Activated T-helper 1 cell treated with Interleukin-2 at 50 U/mL for 16 hours (primary cell): ENCODE measurements around the gene SCFD1.

ENCODE experiments used
- DNase-seq: peaks from one replicate; pipeline ENCODE4 v3.0.0-alpha.2; 2020; ENCODE audit warnings: low read depth

SCFD1 gene

GRCh38 chr14:30757082-30757481 lies 135.0 kb downstream of the SCFD1 start:
- DNase-seq: no peak

GRCh38 chr14:30759172-30760125 lies 137.3 kb downstream of the SCFD1 start:
- DNase-seq: no peak

- no peak for DNase-seq
Measured at GRCh38 chr14:30763891-30764290, 141.8 kb downstream of the SCFD1 start.

- no peak for DNase-seq
Measured at GRCh38 chr14:30767624-30768023, 145.5 kb downstream of the SCFD1 start.

GRCh38 chr14:30768791-30769190 lies 146.7 kb downstream of the SCFD1 start:
- DNase-seq: no peak

- DNase-seq: no peak
Measured at GRCh38 chr14:30770376-30770775, 148.3 kb downstream of the SCFD1 start.

GRCh38 chr14:30771595-30771994 lies 149.5 kb downstream of the SCFD1 start:
- DNase-seq: no peak

- DNase-seq: no peak
Measured at GRCh38 chr14:30779210-30779609, 157.1 kb downstream of the SCFD1 start.
